ENCODE results near the gene CSAD.
"Not testable (repeated sequence)": the region's sequence is repeated elsewhere in the genome, so short reads cannot be mapped to it uniquely, and the experiment has no call there.

The CSAD gene

DNA sequence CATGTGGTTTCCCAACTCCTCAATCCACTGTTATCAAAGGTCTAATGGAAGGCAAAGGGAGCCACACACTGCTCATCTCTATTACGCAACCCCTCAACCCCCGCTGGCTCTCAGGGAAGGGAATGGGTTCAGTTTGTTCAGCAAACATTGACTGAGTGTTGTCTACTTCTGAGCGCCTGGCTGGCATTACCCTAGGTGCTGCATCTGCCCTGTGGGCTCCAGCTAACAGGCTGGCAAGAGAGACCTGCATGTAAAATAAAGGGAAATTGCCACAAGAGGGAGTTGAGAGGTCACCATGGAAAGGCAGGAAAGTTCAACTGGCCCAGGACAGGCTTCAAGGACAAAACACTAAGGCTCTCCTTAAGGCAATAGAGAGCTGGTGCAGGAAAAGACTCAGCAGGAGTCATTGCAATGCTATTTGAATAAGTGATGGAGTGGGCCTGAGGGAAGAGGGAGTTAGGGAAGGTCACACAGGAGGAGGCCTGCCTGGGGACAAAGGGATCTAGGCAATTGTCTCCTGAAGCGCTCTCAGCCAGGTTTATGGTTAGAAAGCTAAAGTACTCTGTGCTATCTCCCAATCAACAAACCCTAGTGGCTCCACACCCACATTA, 5.7 kb downstream of the CSAD start:
- peak; percentile 42 for DNase-seq

DNA sequence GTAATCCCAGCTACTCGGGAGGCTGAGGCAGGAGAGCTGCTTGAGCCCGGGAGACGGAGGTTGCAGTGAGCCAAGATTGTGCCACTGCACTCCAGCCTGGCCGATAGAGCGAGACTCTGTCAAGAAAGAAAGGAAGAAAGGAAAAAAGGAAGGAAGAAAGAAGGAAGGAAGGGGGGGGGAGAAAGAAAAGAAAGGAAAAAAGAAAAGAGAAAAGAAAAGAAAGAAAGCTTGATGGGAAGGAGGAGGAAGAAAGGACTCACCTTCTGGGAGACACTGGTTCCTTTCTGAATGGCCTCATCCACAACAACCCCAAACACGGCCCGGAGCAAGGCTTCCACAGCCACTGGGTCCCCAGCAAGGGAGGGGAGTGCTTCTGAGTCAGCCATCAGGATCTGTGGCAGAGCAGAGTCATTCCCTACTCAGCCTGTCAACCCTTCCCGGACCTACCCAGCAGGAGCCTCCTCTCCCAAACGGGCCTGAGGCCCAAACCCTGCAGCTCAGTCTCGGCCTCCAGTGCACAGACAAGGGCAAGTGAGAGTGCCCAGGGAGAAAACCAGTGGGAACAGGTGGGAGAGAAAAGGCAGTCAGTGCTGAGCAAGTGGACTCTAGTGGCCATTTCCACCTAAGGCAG, 7.5 kb downstream of the CSAD start:
- no peak for DNase-seq

DNA sequence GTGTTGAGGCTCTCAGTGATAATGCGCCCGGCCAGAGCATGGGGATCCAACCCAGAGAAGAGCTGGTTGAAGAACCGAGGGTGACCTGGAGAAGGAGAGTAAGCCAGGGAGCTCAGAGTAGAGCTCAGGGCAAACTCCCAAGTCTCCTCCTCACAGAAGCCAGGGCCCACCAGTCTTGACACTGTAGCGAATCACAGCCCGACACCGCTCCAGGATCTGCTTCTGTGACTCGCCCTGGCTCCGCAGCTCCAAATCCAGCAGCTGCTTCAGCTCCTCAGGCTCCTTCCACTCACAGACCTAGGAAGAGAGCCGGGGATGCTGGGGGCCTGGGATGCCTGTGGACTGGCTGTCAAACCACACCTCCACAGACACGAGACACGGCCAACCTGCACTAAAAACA, 8.4 kb downstream of the CSAD start:
- no peak for DNase-seq

GRCh38 chr12:53171725-53172329, 8.9 kb downstream of the CSAD start:
- DNase-seq = no peak

DNA sequence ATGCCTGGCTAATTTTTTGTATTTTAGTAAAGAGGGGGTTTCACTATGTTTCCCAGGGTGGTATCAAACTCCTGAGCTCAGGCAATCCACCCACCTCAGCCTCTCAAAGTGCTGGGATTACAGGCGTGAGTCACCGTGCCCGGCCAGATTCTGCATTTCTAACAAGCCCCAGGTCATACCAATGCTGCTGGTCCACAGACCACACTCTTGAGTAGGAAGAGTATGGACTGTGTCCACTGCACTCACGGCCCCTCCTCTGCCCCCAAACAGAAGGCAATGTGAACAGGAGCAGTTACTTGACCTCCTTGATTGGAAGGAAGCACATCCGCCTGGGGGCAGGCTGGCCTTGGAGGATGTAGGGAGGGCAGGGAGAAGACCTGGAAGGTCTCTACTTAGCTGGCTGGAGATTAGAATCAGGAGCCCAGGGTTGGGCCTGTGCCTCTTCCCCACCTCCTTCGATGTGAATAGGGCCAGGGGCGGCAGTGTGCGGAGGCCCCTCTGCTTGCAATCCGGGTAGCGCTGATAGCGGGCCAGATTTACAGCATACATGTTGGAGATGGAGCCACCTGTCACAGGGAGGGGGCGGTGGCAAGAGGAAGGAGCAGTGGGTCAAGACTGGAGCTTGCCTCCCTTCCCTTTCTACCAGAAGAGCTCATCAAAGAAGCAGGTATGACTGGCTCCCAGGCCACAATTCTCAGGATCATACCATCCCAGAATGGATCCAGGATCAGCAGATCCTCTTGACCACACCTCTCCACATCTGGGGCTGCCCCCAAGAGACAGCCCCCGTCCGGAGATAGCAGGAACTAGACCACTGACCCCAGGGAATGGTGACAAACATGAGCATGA, 9.6 kb downstream of the CSAD start:
- DNase-seq = no peak

DNA sequence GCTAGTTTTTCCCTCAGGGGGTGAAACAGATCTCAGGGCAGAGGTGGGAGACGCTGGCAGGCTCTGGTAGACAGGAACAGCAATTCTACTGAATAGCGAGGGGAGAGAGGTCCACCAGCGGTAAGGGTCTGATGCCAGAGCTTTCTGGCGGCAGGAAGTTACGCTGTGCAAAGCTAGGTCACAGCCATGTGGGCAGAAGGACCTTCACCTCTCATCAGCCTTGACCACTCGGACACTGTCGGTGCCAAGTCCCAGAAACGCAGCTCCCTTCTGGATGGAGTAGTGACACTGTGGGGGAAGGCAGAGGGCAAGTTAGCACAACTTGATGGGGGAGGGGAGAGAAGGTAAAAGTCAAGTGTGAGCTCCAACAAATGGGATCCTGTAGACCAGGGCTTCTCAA, 10.5 kb downstream of the CSAD start:
- no peak for DNase-seq

- no peak for DNase-seq
These were observed 11.1 kb downstream of the CSAD start for GRCh38 chr12:53169644-53170043.

DNA sequence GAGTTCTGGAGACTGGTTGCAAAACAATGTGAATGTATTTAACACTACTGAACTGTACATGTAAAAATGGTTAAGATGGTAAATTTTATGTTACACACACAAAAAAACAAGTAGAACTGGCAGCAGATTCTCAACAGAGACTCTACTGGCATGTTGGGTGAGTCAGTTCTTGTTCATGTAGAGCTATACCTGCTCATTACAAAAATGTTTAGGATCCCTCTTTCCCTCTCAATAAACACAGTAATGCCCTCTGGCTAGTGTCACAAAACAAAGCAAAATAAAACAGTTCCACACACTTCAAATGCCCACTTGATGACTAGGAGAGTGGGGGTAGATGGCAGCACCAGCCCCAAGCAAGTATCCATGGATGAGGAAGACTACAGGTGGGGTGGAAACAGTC, 13.9 kb downstream of the CSAD start:
- DNase-seq = no peak

DNA sequence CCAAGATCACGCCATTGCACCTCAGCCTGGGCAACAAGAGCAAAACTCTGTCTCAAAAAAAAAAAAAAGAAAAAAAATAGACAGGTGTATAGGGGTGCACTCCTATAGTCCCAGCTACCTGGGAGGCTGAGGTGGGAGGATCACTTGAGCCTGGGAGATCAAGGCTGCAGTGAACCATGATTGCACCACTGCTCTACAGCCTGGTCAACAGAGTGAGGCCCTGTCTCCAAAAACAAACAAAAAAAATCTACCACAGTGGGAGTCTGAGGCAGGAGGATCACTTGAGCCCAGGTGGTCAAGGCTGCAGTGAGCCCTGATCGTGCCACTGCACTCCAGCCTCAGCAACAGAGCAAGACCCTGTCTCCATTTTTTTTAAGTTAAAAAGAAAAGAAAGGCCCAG, 17.7 kb downstream of the CSAD start:
- not testable (repeated sequence) for DNase-seq

- no peak for DNase-seq
These were observed 19.4 kb downstream of the CSAD start for GRCh38 chr12:53161119-53161911.

- DNase-seq = no peak
These were observed 20.1 kb downstream of the CSAD start for GRCh38 chr12:53160673-53161072.

DNA sequence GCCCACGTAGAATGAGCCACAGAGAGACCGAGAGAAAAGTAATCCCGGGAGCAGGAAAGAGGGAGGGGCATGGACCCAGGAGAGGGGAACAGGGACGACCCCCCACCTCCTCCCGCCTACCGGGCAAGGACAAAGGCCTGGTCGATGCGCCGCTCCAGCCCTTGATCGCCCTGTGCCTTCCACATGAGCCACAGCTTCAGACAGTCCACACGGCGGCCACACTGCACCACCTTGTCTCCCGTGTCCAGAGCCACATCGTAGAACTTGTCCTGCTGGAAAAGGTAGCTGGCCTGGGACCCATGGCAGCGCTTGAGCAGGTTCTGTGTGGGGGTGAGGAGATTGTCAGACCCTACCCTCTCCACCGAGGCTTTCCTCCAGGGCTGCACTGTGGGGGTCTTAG, 20.7 kb downstream of the CSAD start:
- no peak for DNase-seq

- peak; percentile 57 to 93 for DNase-seq
These were observed 21.4 kb downstream of the CSAD start for GRCh38 chr12:53159195-53159839.

DNA sequence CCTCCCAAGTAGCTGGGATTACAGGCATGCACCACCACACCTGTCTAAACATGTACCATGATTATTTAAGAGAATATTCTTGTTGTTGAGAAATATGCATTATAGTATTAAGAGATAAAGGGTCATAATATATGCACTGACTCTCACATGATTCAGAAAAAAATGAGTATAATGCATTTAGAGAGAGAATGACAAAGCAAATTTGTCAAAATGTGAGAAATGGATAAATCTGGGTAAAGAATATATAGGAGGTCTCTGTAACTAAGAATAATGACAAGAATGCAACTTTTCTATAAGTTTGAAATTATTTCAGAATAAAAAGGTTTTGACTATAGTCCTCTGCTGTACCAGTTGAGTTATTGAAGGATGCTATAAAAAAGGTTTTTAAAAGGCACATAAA, 28.3 kb downstream of the CSAD start:
- no peak for DNase-seq

- no peak for DNase-seq
These were observed 29.7 kb downstream of the CSAD start for GRCh38 chr12:53151039-53151438.

DNA sequence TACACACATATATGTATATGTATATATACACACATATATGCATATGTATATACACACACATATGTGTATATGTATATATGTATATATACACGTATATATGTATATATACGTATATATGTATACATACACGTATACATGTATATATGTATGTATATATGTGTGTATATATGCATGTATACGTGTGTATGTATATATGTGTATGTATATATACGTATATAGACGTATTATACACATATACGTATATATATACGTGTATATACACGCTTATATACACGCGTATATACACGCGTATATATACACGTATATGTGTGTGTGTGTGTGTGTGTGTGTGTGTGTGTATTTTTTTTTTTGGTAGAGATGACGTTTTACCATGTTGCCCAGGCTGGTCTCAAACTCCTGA, 33.1 kb downstream of the CSAD start:
- no peak for DNase-seq

DNA sequence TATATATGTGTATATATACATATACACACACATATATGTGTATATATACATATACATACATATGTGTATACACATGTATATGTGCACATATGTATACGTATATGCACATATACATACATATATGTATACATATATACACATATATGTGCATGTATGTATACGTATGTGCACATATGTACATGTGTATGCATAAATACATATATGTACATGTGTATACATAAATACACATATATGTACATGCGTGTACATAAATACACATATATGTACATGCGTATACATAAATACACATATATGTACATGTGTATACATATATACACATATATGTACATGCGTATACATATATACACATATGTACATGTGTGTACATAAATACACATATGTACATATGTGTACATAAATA, 33.5 kb downstream of the CSAD start:
- DNase-seq = no peak

DNA sequence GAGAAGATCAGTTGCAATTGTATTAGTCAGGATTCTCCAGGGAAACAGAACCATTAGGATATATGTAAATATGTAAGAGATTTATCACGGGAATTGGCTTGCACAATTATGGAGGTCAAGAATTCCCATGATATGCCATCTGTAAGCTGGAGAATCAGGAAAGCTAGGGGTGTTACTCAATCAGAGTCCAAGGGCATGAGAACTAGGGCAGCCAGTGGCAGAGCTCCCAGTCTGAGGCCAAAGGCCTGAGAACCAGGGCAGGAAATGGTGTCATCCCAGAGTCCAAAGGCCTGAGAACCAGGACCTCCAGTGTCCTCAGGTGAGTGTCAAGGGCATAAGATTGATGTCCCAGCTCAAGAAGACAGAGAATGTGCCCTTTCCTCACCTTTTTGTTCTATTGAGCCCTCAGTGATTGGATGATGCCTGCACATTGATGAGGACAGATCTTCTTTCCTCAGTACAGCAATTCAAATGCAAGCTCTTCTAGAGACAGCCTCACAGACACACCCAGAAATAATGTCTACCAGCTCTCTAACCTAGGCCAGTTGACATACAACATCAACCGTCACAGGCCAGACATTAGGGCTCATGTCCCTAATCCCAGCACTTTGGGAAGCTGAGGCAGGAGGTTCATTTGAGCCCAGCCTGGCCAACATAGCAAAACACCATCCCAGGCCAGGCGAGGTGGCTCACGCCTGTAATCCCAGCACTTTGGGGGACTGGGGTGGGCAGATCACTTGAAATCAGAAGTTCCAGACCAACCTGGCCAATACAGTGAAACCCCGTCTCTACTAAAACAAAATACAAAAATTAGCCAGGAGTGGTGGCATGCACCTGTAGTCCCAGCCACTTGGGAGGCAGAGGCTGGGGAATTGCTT, 35.1 kb downstream of the CSAD start:
- DNase-seq = no peak

- no peak for DNase-seq
These were observed 37.4 kb downstream of the CSAD start for GRCh38 chr12:53143355-53143754.

GRCh38 chr12:53133722-53134121, 47.0 kb downstream of the CSAD start:
- no peak for DNase-seq

- DNase-seq = no peak
These were observed 48.9 kb downstream of the CSAD start for GRCh38 chr12:53131844-53132243.

Measured in inflammatory macrophage treated with lipopolysaccharide for 1 hour (primary cell).